ENCODE measurements around the gene SPDYC.

SPDYC gene

GRCh38 chr11:65208785-65209710, 39.0 kb downstream of the SPDYC start:
- TF ChIP-seq POLR2A (IDR thresholded peaks at IDR 0.05; ENCODE audit: extremely low read depth, insufficient read length), result no peak
- TF ChIP-seq MYC (IDR thresholded peaks at IDR 0.05; ENCODE audit: low read depth, low read length), result peak; percentile 14; the same call in 1 of the 2 replicates
- peak; percentile 60; the same call in 1 of the 2 replicates for TF ChIP-seq MAX (IDR thresholded peaks at IDR 0.05; ENCODE audit: low read depth, low read length)
- peak; percentile 73 for DNase-seq (ENCODE audit: low read depth)
- H3K4me3 ChIP-seq (ENCODE audit: low read depth, low read length), result no peak overlapping the region

- H3K4me3 ChIP-seq (ENCODE audit: low read depth, low read length), result no peak overlapping the region
- TF ChIP-seq MYC (IDR thresholded peaks at IDR 0.05; ENCODE audit: low read depth, low read length) (no peak), POLR2A (IDR thresholded peaks at IDR 0.05; ENCODE audit: extremely low read depth, insufficient read length) (no peak), MAX (IDR thresholded peaks at IDR 0.05; ENCODE audit: low read depth, low read length) (no peak), CTCF (IDR thresholded peaks at IDR 0.05; ENCODE audit: low read depth, low read length) (no peak)
- DNase-seq (ENCODE audit: low read depth), result no peak
These were observed 39.8 kb downstream of the SPDYC start for GRCh38 chr11:65209711-65210360.

- TF ChIP-seq MAX (IDR thresholded peaks at IDR 0.05; ENCODE audit: low read depth, low read length) (no peak), MYC (IDR thresholded peaks at IDR 0.05; ENCODE audit: low read depth, low read length) (no peak), CTCF (IDR thresholded peaks at IDR 0.05; ENCODE audit: low read depth, low read length) (no peak), POLR2A (IDR thresholded peaks at IDR 0.05; ENCODE audit: extremely low read depth, insufficient read length) (no peak)
- no peak for DNase-seq (ENCODE audit: low read depth)
These were observed 40.3 kb downstream of the SPDYC start for GRCh38 chr11:65210361-65210731.

GRCh38 chr11:65210748-65211147, 40.7 kb downstream of the SPDYC start:
- TF ChIP-seq MYC (IDR thresholded peaks at IDR 0.05; ENCODE audit: low read depth, low read length) (no peak), CTCF (IDR thresholded peaks at IDR 0.05; ENCODE audit: low read depth, low read length) (no peak), MAX (IDR thresholded peaks at IDR 0.05; ENCODE audit: low read depth, low read length) (no peak), POLR2A (IDR thresholded peaks at IDR 0.05; ENCODE audit: extremely low read depth, insufficient read length) (no peak)
- H3K4me3 ChIP-seq (ENCODE audit: low read depth, low read length), result no peak overlapping the region
- DNase-seq (ENCODE audit: low read depth), result no peak

More at GRCh38 chr11:65210361-65210731, 40.3 kb downstream of the SPDYC start:
- H3K4me3 ChIP-seq (ENCODE audit: low read depth, low read length), result no peak overlapping the region

GRCh38 chr11:65211293-65212105, 41.5 kb downstream of the SPDYC start:
- TF ChIP-seq POLR2A (IDR thresholded peaks at IDR 0.05; ENCODE audit: extremely low read depth, insufficient read length), result no peak
- TF ChIP-seq MAX (IDR thresholded peaks at IDR 0.05; ENCODE audit: low read depth, low read length), result no peak
- TF ChIP-seq MYC (IDR thresholded peaks at IDR 0.05; ENCODE audit: low read depth, low read length), result no peak
- no peak for TF ChIP-seq CTCF (IDR thresholded peaks at IDR 0.05; ENCODE audit: low read depth, low read length)
- DNase-seq (ENCODE audit: low read depth), result no peak
- no peak overlapping the region for H3K4me3 ChIP-seq (ENCODE audit: low read depth, low read length)

Measured in NB4 (cell line).